HuH-7.5 (cell line): ENCODE results near the gene INVS.

ENCODE experiments used
- DNase-seq: peaks from one replicate; pipeline ENCODE4 v3.0.0; 2011; ENCODE audit warnings: low spot score

Gene INVS

DNA sequence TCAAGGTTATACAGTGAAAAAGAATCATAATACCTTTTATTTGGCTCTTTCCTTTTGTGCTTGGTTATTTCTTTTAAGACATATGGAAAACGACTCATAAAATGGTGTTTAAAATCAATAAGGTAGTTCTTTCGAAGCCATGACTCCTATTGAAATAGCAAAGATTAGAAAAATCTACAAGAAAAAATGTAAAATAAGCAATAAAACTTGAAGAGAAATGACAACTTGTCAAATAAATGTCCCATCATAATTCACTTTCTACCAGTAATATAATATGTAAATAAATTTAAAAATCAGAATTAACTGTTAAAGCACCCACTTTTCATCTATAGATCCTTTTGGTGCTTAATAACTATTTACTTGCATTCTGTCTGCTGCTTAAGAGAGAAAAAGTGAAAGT is 241.2 kb downstream of the INVS start:
- DNase-seq = no peak

DNA sequence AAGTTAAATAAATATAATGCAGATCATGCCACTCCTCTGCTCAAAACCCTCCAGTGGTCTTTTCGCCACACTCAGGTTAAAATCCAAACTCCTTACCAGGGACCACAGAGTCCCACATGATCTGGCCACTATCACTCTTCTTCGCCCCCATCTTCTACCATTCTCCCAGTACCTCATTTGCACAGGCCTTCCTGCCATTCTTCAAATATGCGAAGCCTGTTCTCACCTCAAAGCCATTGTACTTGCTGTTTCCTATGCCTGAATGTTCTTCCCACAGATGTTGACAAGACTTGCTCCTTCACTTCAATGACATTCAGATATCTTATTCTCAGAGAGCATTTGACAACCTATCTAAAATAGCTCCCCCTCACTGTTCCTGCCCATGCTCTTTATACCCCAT is 242.8 kb downstream of the INVS start:
- DNase-seq = no peak

DNA sequence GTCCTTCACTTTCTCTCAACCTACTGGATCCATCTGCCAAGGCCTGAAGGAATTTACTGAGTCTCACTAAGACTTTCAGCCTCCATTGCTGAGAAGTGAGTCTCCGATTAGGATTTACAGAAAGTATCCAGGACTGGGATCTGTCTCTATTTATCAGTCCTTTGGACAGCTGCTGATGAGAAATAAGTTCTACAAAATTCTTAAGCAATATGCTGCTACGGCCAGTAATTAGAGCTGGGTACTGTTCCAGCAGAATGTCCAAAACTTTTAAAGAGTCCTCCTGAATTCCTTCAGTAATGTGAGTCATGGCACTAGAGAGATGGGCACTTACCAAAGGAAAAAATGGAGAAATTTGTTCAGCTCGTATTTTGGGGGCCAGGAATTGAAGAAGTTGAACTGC is 247.8 kb downstream of the INVS start:
- no peak for DNase-seq

DNA sequence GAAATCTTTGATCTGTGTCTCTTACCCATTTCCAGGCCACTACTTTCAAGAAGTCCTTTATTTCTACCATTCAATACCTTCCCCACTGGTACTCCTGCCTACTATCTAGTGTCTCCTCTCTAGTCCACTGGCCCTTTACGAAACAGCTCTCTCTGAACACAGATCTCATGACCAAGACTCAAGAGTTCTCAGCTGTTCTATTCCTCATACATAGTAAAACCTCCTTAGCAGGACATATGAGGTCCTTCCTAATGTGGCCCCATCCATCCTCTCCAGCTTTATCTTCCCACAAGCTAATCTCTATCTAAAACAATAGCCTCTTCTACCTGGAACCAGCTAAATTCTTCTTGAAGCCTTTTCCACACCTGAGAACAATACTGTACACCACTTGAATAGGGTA is 251.1 kb downstream of the INVS start:
- no peak for DNase-seq
